Liver (tissue), 3 donors: Measurements from ENCODE around the gene SNAP47.

Experiments
- RAD21 ChIP-seq, 2 donors: IDR thresholded peaks; 2 replicates each; pipeline ENCODE4 v1.6.1; 2016; ENCODE audit warnings: antibody characterized with exemption in 2 of 2, mild to moderate bottlenecking in 2 of 2
- TF ChIP-seq, protein P1 (sequence below): fragments of 150-350 bp; IDR thresholded peaks from 2 replicates; pipeline ENCODE4 v1.5.1; 2017; ENCODE audit warnings: improper control_type of control experiment, low read depth, low read length; ENCODE audit not compliant: missing input control
- TF ChIP-seq, protein P2 (sequence below): IDR thresholded peaks from 2 replicates; pipeline ENCODE4 v1.6.1; 2016; ENCODE audit warnings: antibody characterized with exemption
- donor health status: healthy.
- donor health status: healthy.

DNA sequence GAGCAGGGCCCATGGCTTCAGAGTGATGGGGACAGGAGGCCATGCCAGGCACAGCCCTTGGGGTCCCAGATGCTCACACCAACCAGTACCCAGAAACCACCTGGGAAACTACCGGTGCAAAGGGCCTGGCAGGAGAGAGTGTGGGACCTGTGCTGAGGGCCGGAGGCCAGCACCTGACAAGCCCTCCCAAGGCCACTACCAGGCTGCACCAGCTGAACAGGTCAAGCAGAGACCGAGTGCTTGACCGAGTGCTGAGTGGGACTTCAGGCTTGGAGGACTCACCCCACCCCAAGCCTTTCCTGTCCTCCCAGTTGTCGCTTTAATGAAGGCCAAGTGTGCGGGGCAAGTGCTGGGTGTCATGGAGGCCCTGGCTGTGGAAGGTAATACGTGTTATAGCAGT lies 36.5 kb downstream of the SNAP47 start:
- TF ChIP-seq, protein P1, sequence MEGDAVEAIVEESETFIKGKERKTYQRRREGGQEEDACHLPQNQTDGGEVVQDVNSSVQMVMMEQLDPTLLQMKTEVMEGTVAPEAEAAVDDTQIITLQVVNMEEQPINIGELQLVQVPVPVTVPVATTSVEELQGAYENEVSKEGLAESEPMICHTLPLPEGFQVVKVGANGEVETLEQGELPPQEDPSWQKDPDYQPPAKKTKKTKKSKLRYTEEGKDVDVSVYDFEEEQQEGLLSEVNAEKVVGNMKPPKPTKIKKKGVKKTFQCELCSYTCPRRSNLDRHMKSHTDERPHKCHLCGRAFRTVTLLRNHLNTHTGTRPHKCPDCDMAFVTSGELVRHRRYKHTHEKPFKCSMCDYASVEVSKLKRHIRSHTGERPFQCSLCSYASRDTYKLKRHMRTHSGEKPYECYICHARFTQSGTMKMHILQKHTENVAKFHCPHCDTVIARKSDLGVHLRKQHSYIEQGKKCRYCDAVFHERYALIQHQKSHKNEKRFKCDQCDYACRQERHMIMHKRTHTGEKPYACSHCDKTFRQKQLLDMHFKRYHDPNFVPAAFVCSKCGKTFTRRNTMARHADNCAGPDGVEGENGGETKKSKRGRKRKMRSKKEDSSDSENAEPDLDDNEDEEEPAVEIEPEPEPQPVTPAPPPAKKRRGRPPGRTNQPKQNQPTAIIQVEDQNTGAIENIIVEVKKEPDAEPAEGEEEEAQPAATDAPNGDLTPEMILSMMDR: no peak
- TF ChIP-seq, protein P2, sequence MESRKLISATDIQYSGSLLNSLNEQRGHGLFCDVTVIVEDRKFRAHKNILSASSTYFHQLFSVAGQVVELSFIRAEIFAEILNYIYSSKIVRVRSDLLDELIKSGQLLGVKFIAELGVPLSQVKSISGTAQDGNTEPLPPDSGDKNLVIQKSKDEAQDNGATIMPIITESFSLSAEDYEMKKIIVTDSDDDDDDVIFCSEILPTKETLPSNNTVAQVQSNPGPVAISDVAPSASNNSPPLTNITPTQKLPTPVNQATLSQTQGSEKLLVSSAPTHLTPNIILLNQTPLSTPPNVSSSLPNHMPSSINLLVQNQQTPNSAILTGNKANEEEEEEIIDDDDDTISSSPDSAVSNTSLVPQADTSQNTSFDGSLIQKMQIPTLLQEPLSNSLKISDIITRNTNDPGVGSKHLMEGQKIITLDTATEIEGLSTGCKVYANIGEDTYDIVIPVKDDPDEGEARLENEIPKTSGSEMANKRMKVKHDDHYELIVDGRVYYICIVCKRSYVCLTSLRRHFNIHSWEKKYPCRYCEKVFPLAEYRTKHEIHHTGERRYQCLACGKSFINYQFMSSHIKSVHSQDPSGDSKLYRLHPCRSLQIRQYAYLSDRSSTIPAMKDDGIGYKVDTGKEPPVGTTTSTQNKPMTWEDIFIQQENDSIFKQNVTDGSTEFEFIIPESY: no peak
- TF ChIP-seq RAD21 (IDR thresholded peaks at IDR 0.05): no peak
